CD4-positive, alpha-beta T cell treated with Interferon gamma for 1 hour (primary cell): ENCODE data around the gene TECPR2.

Source experiments
- DNase-seq: peaks from one replicate; pipeline ENCODE4 v3.0.0-alpha.2; 2020

TECPR2 gene

DNA sequence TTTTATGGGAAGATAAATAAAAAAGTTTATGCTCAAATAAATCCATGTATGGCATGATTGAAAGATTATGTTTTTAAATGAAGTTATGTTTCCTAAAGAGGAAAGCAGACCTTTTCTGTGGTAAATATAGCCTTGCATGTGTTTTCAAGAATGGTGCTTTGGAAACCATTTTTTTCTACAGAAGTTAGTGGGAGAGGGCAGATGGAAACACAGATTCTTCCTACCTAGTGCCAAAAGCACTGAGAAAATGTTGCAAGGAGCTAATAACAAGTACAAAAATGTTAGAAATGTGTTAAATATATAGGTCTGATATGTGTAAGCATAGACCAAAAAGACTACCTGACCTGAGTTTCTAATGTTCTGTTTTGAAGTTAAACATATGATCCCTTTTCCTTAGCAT is 24.3 kb downstream of the TECPR2 start:
- DNase-seq, result no peak

GRCh38 chr14:102389246-102389645 is 26.5 kb downstream of the TECPR2 start:
- DNase-seq, result no peak

- DNase-seq, result no peak
Measured at GRCh38 chr14:102390064-102390855, 27.5 kb downstream of the TECPR2 start.

- no peak for DNase-seq
Measured at GRCh38 chr14:102392506-102392905, 29.8 kb downstream of the TECPR2 start.

GRCh38 chr14:102394717-102395375 is 32.1 kb downstream of the TECPR2 start:
- no peak for DNase-seq

- no peak for DNase-seq
Measured at GRCh38 chr14:102396521-102396920, 33.8 kb downstream of the TECPR2 start.

- no peak for DNase-seq
Measured at GRCh38 chr14:102403028-102403427, 40.3 kb downstream of the TECPR2 start.

DNA sequence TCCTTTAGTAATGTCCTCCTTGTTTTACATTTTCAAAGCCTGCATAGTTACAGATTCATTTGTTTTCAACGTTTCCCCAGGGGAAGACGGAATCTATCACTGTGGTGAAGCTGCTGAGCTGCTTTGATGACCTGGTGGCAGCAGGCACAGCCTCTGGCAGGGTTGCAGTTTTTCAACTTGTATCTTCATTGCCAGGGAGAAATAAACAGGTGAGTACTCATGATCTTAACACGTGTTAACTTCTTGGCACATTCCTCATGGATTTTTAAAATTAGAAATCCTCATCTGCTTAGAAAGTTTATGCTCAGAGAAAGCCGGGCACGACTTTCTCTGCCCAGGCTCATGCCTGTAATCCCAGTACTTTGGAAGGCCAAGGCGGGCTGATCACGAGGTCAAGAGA is 44.5 kb downstream of the TECPR2 start:
- DNase-seq, result no peak

DNA sequence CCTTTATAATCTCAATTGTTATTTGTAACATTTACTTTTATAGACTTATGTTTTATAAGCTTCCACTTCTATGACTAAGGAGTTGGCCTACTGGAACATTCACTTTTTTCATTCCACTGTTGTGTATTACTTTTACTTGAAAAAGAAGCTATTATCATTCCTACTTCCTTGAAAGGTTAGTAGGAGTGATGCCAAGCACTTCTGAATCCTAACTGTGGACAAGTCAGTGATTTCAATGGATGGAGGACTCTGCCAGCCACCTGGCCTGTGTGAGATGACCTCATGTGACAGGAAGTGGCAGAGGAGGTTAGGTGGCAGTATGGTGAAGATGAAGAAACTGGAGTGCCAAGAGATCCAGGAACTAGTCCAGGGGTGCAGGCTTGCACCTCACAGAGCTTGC is 46.0 kb downstream of the TECPR2 start:
- DNase-seq, result no peak

- no peak for DNase-seq
Measured at GRCh38 chr14:102415671-102416070, 52.9 kb downstream of the TECPR2 start.

DNA sequence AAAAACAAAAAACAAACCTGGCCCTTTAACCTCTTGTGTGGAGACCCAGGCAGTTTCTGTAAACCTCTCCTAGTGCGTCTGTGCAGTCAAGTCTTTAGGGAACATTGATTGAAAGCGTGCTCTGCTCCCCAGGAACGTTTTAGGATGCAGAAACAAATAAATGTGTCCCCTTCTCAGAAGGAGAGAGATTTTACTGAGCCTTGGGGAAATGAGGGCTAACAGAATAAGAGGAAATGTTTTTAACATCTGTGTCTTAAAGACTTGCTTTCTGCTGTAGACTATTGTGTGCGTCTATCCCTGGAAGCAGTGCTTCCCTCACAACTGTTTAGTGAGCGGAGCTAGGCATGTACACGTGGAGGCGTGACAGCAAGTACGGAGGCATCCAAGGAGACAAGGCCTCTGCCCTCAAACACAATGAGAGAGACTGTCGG is 54.3 kb downstream of the TECPR2 start:
- DNase-seq, result no peak

- DNase-seq, result no peak
Measured at GRCh38 chr14:102417646-102418045, 54.9 kb downstream of the TECPR2 start.

GRCh38 chr14:102418169-102418852 is 55.6 kb downstream of the TECPR2 start:
- DNase-seq, result no peak

DNA sequence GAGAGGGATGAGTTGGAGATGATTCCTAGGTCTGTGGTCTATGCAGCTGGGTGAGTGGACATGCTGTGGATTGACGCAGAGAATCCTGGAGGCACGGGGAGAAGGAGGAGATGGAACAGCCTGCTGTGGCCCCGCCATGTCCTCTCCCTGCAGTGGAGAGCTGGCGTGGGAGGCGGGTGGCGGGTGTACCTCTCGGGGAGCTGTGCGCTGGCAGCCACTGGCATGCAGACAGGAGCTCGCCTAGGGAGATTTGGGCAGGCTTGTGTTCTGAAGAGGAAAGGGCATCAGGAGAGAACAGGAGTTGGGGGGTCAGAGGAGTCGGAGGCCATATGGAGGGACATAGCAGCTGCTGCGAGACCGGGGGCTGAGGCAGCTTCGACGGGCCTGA is 56.1 kb downstream of the TECPR2 start:
- DNase-seq, result no peak

GRCh38 chr14:102419276-102419675 is 56.5 kb downstream of the TECPR2 start:
- DNase-seq, result no peak

DNA sequence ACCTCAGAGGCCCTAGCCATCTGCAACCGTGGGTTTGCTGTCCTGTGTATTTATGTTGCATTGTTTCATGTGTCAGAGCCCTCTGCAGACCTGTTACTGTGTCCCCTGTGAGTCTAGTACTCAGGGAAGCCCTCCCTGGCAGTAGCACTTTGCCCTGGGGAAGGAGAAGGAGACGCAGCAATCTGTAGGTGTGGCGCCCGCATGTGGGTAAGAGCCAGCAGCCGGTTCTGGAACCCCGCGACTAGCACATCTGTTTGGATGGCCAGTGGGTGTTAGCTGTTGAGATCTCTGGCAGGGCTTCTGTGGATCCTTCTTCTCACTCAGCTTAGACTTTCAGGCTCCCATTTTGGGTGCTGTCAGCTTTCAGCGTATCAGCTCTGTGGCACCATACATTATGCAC is 57.0 kb downstream of the TECPR2 start:
- DNase-seq, result no peak

DNA sequence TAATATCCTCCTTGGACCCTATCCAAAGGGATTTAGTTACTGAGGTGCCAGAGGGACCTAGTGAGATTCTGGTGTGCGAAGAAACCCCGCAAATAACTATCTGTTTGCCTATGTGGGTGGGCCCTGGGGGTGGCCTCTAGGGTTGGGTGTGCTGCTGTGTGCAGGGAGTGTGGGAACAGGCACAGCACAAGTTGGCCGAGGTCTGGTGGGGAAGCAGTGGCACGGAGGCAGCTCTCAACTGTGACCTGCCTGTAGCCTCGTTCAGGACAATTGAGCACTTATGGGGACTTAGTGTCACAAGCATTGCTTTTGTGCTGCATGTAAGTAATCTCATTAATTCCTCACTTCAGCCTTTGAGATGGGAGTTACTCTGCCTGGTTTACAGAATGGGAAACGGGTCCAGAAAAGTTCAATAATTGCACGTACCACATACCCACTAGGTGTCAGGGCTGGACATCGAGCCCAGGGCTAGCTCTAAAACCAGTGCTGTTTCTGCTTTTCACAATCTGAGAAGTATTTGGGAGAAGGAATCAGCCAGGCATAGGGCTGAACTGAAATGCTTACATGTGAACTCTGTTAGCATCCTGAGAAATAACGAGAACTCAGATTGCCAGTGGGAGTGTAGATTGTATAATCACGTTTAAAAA is 58.8 kb downstream of the TECPR2 start:
- DNase-seq, result no peak

- no peak for DNase-seq
Measured at GRCh38 chr14:102424520-102424919, 61.8 kb downstream of the TECPR2 start.

DNA sequence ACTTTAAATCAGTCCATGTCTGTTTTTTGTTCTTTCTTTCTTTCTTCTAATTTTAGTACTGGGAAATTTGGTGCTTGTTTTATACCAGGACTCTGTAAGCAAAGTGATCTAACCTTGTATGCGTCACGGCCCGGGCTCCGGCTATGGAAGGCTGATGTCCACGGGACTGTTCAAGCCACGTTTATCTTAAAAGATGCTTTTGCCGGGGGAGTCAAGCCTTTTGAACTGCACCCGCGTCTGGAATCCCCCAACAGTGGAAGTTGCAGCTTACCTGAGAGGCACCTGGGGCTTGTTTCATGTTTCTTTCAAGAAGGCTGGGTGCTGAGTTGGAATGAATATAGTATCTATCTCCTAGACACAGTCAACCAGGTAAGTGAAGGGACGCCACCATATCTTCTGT is 62.2 kb downstream of the TECPR2 start:
- DNase-seq, result no peak

DNA sequence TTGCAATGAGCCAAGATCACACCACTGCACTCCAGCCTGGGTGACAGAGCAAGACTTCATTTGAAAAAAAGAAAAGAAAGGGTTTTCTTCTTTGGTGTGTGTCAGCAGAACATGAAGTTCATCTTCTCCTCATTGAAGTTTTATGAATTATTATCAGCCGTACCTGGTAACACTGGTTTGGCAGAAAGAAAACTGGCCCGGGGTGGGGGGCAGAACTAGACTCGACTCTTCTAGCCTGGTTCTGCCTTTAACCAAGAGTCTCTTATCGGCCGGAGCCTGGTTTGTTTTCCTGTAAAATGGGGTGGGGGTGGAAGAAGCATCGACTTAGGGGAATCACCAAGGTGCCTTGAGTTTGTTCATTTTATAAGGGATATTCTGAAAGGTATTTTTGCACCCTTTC is 64.1 kb downstream of the TECPR2 start:
- no peak for DNase-seq

GRCh38 chr14:102427642-102428041 is 64.9 kb downstream of the TECPR2 start:
- DNase-seq, result no peak

DNA sequence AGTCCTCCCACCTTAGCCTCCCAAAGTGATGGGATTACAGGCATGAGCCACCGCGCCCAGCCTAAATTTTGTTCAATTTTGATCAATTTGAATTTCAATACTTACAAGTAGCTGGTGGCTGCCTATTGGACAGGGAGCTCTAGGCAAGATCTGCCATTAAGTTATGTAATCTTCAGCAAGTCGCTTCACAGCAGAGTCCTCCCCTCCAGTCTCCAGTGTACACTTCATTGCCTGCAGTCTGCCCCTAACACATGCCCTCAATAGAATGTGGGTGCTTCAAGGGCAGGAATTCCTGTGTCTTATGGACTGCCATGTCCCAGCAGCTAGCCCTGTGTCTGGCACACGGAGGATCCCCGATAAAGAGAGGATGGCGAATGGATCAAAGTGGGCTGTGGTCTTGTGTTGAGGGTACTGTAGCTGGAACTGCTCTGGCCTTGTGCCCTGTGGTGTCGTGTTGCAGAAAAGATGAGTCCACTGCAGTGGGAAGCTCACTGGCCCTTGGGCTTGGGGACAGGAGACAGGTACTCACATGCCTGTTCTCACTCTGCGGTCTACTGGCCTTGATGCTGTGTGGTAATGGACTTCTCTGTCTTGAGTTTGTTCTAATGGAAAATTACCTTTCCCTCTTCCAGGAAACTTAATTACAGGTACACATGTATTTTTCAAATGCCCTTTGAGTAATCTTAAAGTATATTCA is 67.6 kb downstream of the TECPR2 start:
- no peak for DNase-seq

GRCh38 chr14:102431751-102432150 is 69.0 kb downstream of the TECPR2 start:
- no peak for DNase-seq
